ENCODE measurements around the gene TANGO6. TPM values are rescaled to one million over a fixed set of nuclear protein-coding genes. Genes with fewer than 3 reads are reported as not detected.

The TANGO6 gene
- total and polyA plus RNA-seq, 2 of the 8 experiments (the other 6 are each of a cell fraction or from before 2014, with no cell fraction given) = 5.0 to 19.5 TPM

DNA sequence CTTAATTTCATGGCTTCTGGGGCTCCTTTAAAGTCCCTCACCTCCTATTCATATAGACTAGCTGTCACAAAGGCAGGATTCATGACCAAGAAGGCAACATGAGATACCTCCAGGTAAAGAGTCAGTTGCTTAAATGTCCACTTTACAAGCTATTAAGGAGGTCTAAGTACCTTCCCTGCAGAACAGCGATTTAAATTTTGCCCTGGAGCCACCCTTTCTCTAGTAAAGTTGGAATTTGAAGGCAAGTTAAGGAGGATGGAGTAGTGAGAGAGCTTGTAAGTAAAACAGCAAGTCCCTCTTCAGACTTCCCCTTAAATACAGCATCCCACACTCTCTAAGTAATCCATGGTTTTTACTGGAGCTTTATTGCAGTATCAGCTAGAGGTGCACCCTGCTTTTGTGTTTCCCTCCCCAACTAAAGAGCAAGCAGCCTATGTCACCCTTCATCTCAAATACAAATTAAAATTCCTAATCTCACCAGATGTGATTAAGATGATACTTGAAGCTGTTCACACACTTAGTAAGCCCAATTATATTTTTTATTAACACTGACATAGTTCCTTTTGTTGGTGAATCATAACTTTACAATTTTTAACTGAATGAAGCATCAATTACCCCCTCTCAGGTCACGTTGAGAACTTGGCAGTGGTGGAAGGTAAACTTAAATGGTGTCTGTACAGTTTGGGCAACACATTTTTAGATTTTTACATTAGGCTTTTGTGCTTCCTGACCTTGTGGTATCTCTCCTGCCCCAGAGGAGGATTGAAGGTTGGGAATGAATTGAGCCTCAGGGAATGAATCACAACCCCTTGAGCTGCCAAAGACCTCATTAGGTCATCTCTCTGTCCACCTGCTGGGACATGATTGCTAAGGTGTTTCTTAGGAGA, 108.9 kb downstream of the TANGO6 start (continued):
- no peak for TF ChIP-seq BCL11A (IDR thresholded peaks at IDR 0.05; ENCODE audit: low read depth in 2 of 2, low read length in 2 of 2)
- no peak for TF ChIP-seq MAFK (IDR thresholded peaks at IDR 0.05; ENCODE audit: low read depth, low read length)
- no peak for TF ChIP-seq JUN (IDR thresholded peaks at IDR 0.05; ENCODE audit: low read depth, low read length)
